ENCODE data around the gene KCTD8.

Gene KCTD8

GRCh38 chr4:44162538-44163270, 285.9 kb downstream of the KCTD8 start:
- FAIRE-seq (no peak), DNase-seq (ENCODE audit: insufficient read length, low spot score) (no peak)
- no peak for TF ChIP-seq POLR2A (IDR thresholded peaks at IDR 0.05; ENCODE audit: low read depth, low read length)

- no peak for TF ChIP-seq POLR2A (IDR thresholded peaks at IDR 0.05; ENCODE audit: low read depth, low read length)
- DNase-seq (ENCODE audit: insufficient read length, low spot score) (no peak), FAIRE-seq (no peak)
Measured at GRCh38 chr4:44161756-44162155, 286.9 kb downstream of the KCTD8 start.

GRCh38 chr4:44160776-44161367, 287.7 kb downstream of the KCTD8 start:
- FAIRE-seq: no peak
- no peak for TF ChIP-seq POLR2A (IDR thresholded peaks at IDR 0.05; ENCODE audit: low read depth, low read length)
- no peak for DNase-seq (ENCODE audit: insufficient read length, low spot score)

GRCh38 chr4:44159991-44160390, 288.6 kb downstream of the KCTD8 start:
- FAIRE-seq (no peak), DNase-seq (ENCODE audit: insufficient read length, low spot score) (no peak)
- no peak for TF ChIP-seq POLR2A (IDR thresholded peaks at IDR 0.05; ENCODE audit: low read depth, low read length)

- no peak for FAIRE-seq
- DNase-seq (ENCODE audit: insufficient read length, low spot score): no peak
- TF ChIP-seq POLR2A (IDR thresholded peaks at IDR 0.05; ENCODE audit: low read depth, low read length): no peak
Measured at GRCh38 chr4:44157611-44158277, 290.9 kb downstream of the KCTD8 start.

- TF ChIP-seq POLR2A (IDR thresholded peaks at IDR 0.05; ENCODE audit: low read depth, low read length): no peak
- no peak for DNase-seq (ENCODE audit: insufficient read length, low spot score)
- FAIRE-seq: no peak
Measured at GRCh38 chr4:44150091-44150576, 298.5 kb downstream of the KCTD8 start.

- DNase-seq (ENCODE audit: insufficient read length, low spot score) (no peak), FAIRE-seq (no peak)
- no peak for TF ChIP-seq POLR2A (IDR thresholded peaks at IDR 0.05; ENCODE audit: low read depth, low read length)
Measured at GRCh38 chr4:44149282-44149681, 299.3 kb downstream of the KCTD8 start.

GRCh38 chr4:44147571-44148075, 301.0 kb downstream of the KCTD8 start:
- DNase-seq (ENCODE audit: insufficient read length, low spot score) (no peak), FAIRE-seq (no peak)
- no peak for TF ChIP-seq POLR2A (IDR thresholded peaks at IDR 0.05; ENCODE audit: low read depth, low read length)

- TF ChIP-seq POLR2A (IDR thresholded peaks at IDR 0.05; ENCODE audit: low read depth, low read length): no peak
- FAIRE-seq (no peak), DNase-seq (ENCODE audit: insufficient read length, low spot score) (no peak)
Measured at GRCh38 chr4:44146516-44146915, 302.1 kb downstream of the KCTD8 start.

GRCh38 chr4:44145868-44146267, 302.7 kb downstream of the KCTD8 start:
- no peak for TF ChIP-seq POLR2A (IDR thresholded peaks at IDR 0.05; ENCODE audit: low read depth, low read length)
- FAIRE-seq (no peak), DNase-seq (ENCODE audit: insufficient read length, low spot score) (no peak)

GRCh38 chr4:44132526-44132925, 316.1 kb downstream of the KCTD8 start:
- FAIRE-seq (no peak), DNase-seq (ENCODE audit: insufficient read length, low spot score) (no peak)
- TF ChIP-seq POLR2A (IDR thresholded peaks at IDR 0.05; ENCODE audit: low read depth, low read length): no peak
